Endothelial cell of umbilical vein (primary cell): ENCODE measurements around the gene RYR1. TPM values are rescaled to one million over a fixed set of nuclear protein-coding genes. Genes with fewer than 3 reads are reported as not detected.

Experiments
- BruUV-seq: library from RNA; stranded (reverse); fragments of 400-500 nt; replicated peaks from 2 replicates; lab custom pipeline; 2021; lab: Mats Ljungman, UMichigan
- CTCF ChIA-PET: fragments of 300-600, 350-600 bp; sonication (Branson Sonifier 250); formaldehyde crosslinking; loops from one replicate; lab custom pipeline; 2021; ENCODE audit warnings: antibody characterized with exemption, inconsistent platforms; lab: Charles Lee
- POLR2A ChIA-PET: fragments of 300-600, 350-600 bp; sonication (Branson Sonifier 250); formaldehyde crosslinking; loops from one replicate; lab custom pipeline; 2021; ENCODE audit warnings: antibody characterized with exemption, inconsistent platforms; lab: Charles Lee
- DNase-seq: peaks from one replicate; pipeline ENCODE4 v3.0.0-alpha.2; 2011; ENCODE audit warnings: low read depth, low spot score
- FAIRE-seq: peaks from 2 replicates; lab custom pipeline; 2011; peaks lifted over from hg19 to GRCh38; lab: Jason Lieb, UNC
- H2AFZ ChIP-seq: 2 replicates; pipeline ENCODE4 v1.6.0; 2012; ENCODE audit warnings: low read depth, low read length, control low read depth, inconsistent platforms
- H3K27ac ChIP-seq: 2 replicates; pipeline ENCODE4 v1.5.1; 2011; ENCODE audit warnings: low read depth, mild to moderate bottlenecking, control low read depth, low read length, moderate library complexity; ENCODE audit not compliant: insufficient read depth
- H3K27me3 ChIP-seq, 2 experiments: 2 replicates each; pipeline versions ENCODE4 v1.6.0 to v1.6.1; 2011; ENCODE audit warnings: low read length in 2 of 2, mixed read lengths in 1 of 2; ENCODE audit not compliant: control insufficient read depth in 2 of 2, insufficient read depth in 2 of 2
- H3K36me3 ChIP-seq, 2 experiments: 2 replicates in 1 of 2; 3 replicates in 1 of 2; pipeline ENCODE4 v1.5.1; 2011; ENCODE audit warnings: low read length in 2 of 2, mild to moderate bottlenecking in 1 of 2, moderate library complexity in 1 of 2; ENCODE audit not compliant: control insufficient read depth in 2 of 2, insufficient read depth in 2 of 2; ENCODE audit errors: extremely low read depth in 1 of 2
- H3K4me1 ChIP-seq: 3 replicates; pipeline ENCODE4 v1.5.1; 2011; ENCODE audit warnings: mild to moderate bottlenecking, low read length; ENCODE audit not compliant: control insufficient read depth, insufficient read depth; ENCODE audit errors: extremely low read depth
- H3K4me2 ChIP-seq: 2 replicates; pipeline ENCODE4 v1.6.1; 2011; ENCODE audit warnings: low read length, control low read depth, mixed read lengths; ENCODE audit not compliant: insufficient read depth
- H3K4me3 ChIP-seq, 3 experiments: fragments of 200-600 bp in 1 of 3; sonication (generic), shearing (Covaris generic) in 1 of 3; replicated peaks in 1 of 3; 2 replicates each; pipeline ENCODE4 v1.5.1; 2011 to 2016; ENCODE audit warnings: control low read depth in 3 of 3, low read length in 3 of 3, mild to moderate bottlenecking in 2 of 3, inconsistent platforms in 1 of 3, low read depth in 1 of 3, moderate library complexity in 1 of 3; ENCODE audit not compliant: insufficient read depth in 1 of 3
- H3K79me2 ChIP-seq: 2 replicates; pipeline ENCODE4 v1.6.0; 2012; ENCODE audit warnings: low read length, inconsistent platforms; ENCODE audit not compliant: control insufficient read depth, insufficient read depth
- H3K9ac ChIP-seq: replicated peaks from 2 replicates; pipeline ENCODE3; 2011; ENCODE audit warnings: low read length, control low read depth; ENCODE audit not compliant: insufficient read depth; ENCODE audit errors: extremely low read depth
- H3K9me1 ChIP-seq: replicated peaks from 3 replicates; pipeline ENCODE4 v1.6.0; 2011; ENCODE audit warnings: mild to moderate bottlenecking, low read length; ENCODE audit not compliant: control insufficient read depth, insufficient read depth; ENCODE audit errors: extremely low read depth
- H3K9me3 ChIP-seq: replicated peaks from 2 replicates; pipeline ENCODE4 v1.5.1; 2012; ENCODE audit warnings: low read length, inconsistent platforms; ENCODE audit not compliant: control insufficient read depth, insufficient read depth
- H4K20me1 ChIP-seq: replicated peaks from 2 replicates; pipeline ENCODE3; 2011; ENCODE audit warnings: mild to moderate bottlenecking, low read length; ENCODE audit not compliant: control insufficient read depth, insufficient read depth; ENCODE audit errors: extremely low read depth
- JUN ChIP-seq: IDR thresholded peaks from 2 replicates; pipeline ENCODE4 v1.6.1; 2011; ENCODE audit warnings: borderline replicate concordance, low read depth; ENCODE audit not compliant: insufficient read length, insufficient read depth
- POLR2A ChIP-seq: IDR thresholded peaks from 2 replicates; pipeline ENCODE4 v1.6.1; 2012; ENCODE audit warnings: low read depth, mild to moderate bottlenecking, control low read depth, low read length
- POLR2AphosphoS5 ChIP-seq: IDR thresholded peaks from 2 replicates; pipeline ENCODE4 v1.6.1; 2012; ENCODE audit warnings: low read depth, mild to moderate bottlenecking, control low read depth, low read length, moderate library complexity; ENCODE audit not compliant: insufficient read depth
- dilution Hi-C: fragments of 300-500 bp; cut with MboI; formaldehyde crosslinking; loops from one replicate; pipeline ENCODE4 v1.15.0; 2019; ENCODE audit warnings: low sequenced_read_pairs; ENCODE audit not compliant: extremely low pct_ligation_motif_present
- intact Hi-C: fragments of 100-400 bp; cut with micrococcal nuclease; formaldehyde crosslinking; loops from one replicate; pipeline ENCODE4 v1.10.0; 2022
- polyA plus RNA-seq, 4 experiments: library from polyadenylated mRNA; depleted of rRNA in 3 of 4; stranded (reverse) in 3 of 4; unstranded in 1 of 4; fragments of >200 nt; gene quantifications; 2 replicates each; pipeline versions ENCODE4 v1.2.1 to v1.2.3, GENCODE V29; 2011 to 2012; ENCODE audit warnings: missing spikeins in 1 of 4
- total RNA-seq: library from RNA; stranded (reverse); gene quantifications from 2 replicates; pipeline ENCODE4 v1.2.3, GENCODE V29; 2021

RYR1 gene
- total and polyA plus RNA-seq, 2 donors (not counting 3 experiments of a cell fraction or from before 2014, with no cell fraction given): under 0.01 to 0.02 TPM

DNA sequence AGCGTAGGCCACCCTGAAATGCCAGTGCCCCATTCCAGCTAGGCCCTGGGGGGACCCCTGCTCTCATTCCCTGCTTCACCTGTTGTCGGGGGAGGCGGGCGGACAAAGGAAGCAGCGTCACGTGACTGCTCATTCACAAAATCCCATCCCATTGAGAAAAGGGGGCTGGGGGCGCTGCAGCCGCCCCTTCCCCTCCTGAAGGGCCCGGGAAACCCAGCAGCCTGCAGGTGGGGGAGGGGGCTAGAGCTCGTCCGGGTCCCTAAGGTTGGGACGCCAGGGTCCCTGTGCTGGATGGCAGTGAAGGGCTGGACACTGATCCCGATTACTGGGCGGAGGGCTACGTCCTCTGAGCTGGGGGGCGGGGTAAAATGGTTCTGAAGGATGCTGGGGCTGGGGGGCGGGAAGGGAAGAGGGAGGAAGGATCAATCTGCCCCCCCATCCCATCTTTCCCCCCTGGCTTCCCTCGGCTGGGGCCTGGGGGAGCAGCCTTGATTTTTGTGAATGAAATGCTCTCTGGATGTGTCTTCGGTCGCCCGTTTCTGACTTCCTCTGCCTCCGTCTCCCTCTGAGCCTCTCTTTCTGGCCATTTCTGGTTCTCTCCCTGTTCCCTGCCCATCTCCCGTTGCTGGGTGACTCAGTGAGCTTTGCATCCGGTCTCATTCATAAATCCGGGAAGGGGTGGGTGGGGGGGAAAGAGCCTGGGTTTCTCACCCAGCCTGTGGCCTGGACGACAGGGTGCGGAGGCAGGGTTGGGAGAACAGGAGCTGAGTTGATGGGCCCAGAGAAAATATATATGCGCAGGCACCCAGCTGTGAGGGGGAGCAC is 44.2 kb upstream of the RYR1 start:
- no peaks in the 10 kb centered on the region for H3K27me3 ChIP-seq
- FAIRE-seq (peak; percentile 96), DNase-seq (peak; percentile 71)
- TSS peak; percentile 92 for BruUV-seq
- intact Hi-C loops (loop anchor here (1.0 to 5.0 kb wide), 3 partner anchors 14 to 157 kb away; partner anchors contain the start of gene FAM98C), dilution Hi-C loops (no loop called here)
- H3K9me1 ChIP-seq: no peaks in the 10 kb centered on the region
- TF ChIP-seq JUN (no peak), POLR2A (peak; percentile 76), POLR2AphosphoS5 (peak; percentile 62)
- H3K27ac ChIP-seq: peak overlapping the region; percentile 84
- peaks cover 0 to 5% of the 10 kb centered on the region in 2 experiments for H3K36me3 ChIP-seq
- H2AFZ ChIP-seq: peak overlapping the region; percentile 65
- H3K4me3 ChIP-seq: peak overlapping the region; percentile 78 to 96 (median 91)
- H3K4me1 ChIP-seq: peaks cover 16% of the 10 kb centered on the region
- ChIA-PET POLR2A (interaction anchor here (2.2 to 3.6 kb wide), 2 partner anchors 13 to 15 kb away, joined by 8 to 39 read pairs; partner anchors contain the start of gene PSMD8), CTCF (interaction anchor here (0.9 to 4.7 kb wide), 5 partner anchors 9 to 163 kb away, joined by 3 to 65 read pairs (median 5); partner anchors contain the start of genes CATSPERG and FAM98C)
- H3K9ac ChIP-seq: peak overlapping the region; percentile 91
- H3K9me3 ChIP-seq: no peaks in the 10 kb centered on the region
- peak overlapping the region; percentile 87 for H3K4me2 ChIP-seq
- peaks cover 18% of the 10 kb centered on the region for H3K79me2 ChIP-seq
- no peaks in the 10 kb centered on the region for H4K20me1 ChIP-seq
